Progenitor cell of endocrine pancreas (in vitro differentiated cells): ENCODE measurements around the gene ZNF837. TPM values are rescaled to one million over a fixed set of nuclear protein-coding genes. Genes with fewer than 3 reads are reported as not detected.

Experiments used
- DNase-seq: peaks from one replicate; pipeline ENCODE4 v3.0.0; 2021; ENCODE audit warnings: low spot score; ENCODE audit not compliant: unreplicated experiment
- H3K27ac Mint-ChIP-seq: 2 replicates; pipeline ENCODE4 v1.8.0; 2021; ENCODE audit warnings: mild to moderate bottlenecking, moderate library complexity, mixed read lengths
- H3K27me3 Mint-ChIP-seq: 2 replicates; pipeline ENCODE4 v1.8.0; 2021; ENCODE audit warnings: mixed read lengths
- H3K36me3 Mint-ChIP-seq: 2 replicates; pipeline ENCODE4 v1.8.0; 2022; ENCODE audit warnings: mixed read lengths; ENCODE audit not compliant: insufficient read depth
- H3K4me1 Mint-ChIP-seq: 2 replicates; pipeline ENCODE4 v1.8.0; 2021; ENCODE audit warnings: low read depth, mixed read lengths
- H3K4me3 Mint-ChIP-seq: 2 replicates; pipeline ENCODE4 v1.8.0; 2021; ENCODE audit warnings: low read depth, mild to moderate bottlenecking, moderate library complexity, mixed read lengths
- H3K9me3 Mint-ChIP-seq: 2 replicates; pipeline ENCODE4 v1.8.0; 2021; ENCODE audit warnings: low read depth, mixed read lengths
- total RNA-seq: library from RNA; stranded (reverse); gene quantifications from 2 replicates; pipeline ENCODE4 v1.2.1, GENCODE V29; 2021
- TF ChIP-seq, protein P1 (sequence below): fragments of 200-600 bp; sonication (generic); IDR thresholded peaks from one replicate; pipeline ENCODE4 v1.5.0; 2021; ENCODE audit warnings: antibody characterized with exemption, mild to moderate bottlenecking; ENCODE audit not compliant: unreplicated experiment

The ZNF837 gene
- total RNA-seq, 1 donor from 2014 or later: 6.1 TPM

DNA sequence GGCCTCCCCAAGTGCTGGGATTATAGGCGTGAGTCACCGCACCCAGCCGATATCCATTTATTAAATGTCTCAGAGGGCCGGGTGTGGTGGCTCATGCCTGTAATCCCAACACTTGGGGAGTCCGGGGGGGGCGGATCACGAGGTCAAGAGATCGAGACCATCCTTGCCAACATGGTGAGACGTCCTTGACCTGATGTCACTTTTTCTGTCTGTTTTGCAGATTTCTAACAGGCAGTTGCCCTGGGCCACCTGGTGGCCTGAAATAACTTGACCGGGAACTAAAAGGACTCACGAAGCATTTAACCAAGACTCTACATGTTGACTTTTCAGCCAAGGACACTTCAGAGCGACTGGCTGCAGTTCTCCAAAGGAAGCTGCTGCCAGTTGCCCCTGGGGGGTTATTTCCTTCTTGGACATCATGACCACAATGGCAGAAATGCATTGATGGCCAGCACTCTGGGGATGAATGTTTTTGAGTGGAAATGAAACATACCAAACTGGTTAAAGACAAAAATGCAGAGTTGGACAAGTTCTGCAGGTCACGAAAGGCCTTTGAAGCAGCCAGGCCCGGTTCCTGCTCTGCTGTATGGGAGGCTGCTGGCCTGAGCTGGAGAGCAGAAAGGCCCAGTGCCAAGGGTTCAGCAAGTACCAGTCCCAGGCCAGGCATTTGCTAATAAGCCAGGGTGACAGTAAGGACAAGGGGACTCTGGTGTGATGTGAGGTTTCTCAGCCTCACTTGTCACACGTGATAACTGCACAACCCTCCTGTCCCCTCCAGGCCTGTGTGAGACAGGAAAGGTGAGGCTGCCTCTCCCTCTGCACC is 8.3 kb downstream of the ZNF837 start:
- TF ChIP-seq, protein P1, sequence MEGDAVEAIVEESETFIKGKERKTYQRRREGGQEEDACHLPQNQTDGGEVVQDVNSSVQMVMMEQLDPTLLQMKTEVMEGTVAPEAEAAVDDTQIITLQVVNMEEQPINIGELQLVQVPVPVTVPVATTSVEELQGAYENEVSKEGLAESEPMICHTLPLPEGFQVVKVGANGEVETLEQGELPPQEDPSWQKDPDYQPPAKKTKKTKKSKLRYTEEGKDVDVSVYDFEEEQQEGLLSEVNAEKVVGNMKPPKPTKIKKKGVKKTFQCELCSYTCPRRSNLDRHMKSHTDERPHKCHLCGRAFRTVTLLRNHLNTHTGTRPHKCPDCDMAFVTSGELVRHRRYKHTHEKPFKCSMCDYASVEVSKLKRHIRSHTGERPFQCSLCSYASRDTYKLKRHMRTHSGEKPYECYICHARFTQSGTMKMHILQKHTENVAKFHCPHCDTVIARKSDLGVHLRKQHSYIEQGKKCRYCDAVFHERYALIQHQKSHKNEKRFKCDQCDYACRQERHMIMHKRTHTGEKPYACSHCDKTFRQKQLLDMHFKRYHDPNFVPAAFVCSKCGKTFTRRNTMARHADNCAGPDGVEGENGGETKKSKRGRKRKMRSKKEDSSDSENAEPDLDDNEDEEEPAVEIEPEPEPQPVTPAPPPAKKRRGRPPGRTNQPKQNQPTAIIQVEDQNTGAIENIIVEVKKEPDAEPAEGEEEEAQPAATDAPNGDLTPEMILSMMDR: peak; percentile 39
- Mint-ChIP-seq H3K4me1 (no peaks in the 10 kb centered on the region), H3K4me3 (no peak overlapping the region), H3K9me3 (no peaks in the 10 kb centered on the region), H3K27me3 (no peaks in the 10 kb centered on the region), H3K36me3 (peaks cover 6% of the 10 kb centered on the region), H3K27ac (no peak overlapping the region)
- no peak for DNase-seq

DNA sequence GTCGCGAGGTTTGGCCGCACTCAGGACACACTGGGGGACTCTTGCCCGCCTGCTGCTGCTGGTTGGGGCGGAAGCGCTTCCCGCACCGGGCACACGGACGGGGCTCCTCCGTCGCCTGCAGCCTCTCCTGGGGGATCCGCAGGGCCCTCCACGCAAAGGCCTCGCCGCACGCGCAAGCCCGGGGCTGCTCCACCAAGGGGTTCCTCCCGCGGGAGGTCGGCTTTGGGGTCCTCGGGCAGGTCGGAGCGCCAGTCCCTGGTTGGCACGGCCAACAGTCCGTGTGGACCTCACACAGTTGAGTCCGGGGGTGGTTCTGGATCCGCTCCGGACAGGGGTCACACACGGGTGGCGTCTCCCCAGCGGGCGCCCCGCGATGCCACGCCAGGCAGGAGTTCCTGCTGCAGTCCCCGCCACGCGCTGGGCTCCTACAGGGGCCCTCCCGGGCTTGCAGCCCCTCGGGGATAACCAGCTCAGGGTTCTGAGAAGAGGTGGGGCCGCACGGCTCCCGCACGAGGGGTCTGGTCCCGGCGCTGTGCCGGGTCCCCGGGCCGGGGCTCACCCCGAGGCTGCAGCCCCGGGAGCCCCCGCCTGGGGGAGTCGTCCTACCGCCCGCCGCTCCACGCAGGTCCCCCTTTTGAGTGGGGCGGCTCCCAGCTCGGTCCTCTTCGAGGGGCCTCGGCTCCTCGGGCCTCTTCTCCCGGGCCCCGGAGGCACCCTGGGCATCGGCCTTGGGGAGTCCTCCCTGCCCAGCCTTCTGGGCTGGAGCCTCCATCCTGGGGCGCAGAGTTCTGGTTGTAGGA is 12.1 kb downstream of the ZNF837 start:
- H3K27ac Mint-ChIP-seq: no peak overlapping the region
- no peaks in the 10 kb centered on the region for H3K27me3 Mint-ChIP-seq
- H3K4me3 Mint-ChIP-seq: no peak overlapping the region
- no peaks in the 10 kb centered on the region for H3K4me1 Mint-ChIP-seq
- no peaks in the 10 kb centered on the region for H3K9me3 Mint-ChIP-seq
- TF ChIP-seq, protein P1: no peak
- DNase-seq: no peak
- H3K36me3 Mint-ChIP-seq: peaks cover 9% of the 10 kb centered on the region

DNA sequence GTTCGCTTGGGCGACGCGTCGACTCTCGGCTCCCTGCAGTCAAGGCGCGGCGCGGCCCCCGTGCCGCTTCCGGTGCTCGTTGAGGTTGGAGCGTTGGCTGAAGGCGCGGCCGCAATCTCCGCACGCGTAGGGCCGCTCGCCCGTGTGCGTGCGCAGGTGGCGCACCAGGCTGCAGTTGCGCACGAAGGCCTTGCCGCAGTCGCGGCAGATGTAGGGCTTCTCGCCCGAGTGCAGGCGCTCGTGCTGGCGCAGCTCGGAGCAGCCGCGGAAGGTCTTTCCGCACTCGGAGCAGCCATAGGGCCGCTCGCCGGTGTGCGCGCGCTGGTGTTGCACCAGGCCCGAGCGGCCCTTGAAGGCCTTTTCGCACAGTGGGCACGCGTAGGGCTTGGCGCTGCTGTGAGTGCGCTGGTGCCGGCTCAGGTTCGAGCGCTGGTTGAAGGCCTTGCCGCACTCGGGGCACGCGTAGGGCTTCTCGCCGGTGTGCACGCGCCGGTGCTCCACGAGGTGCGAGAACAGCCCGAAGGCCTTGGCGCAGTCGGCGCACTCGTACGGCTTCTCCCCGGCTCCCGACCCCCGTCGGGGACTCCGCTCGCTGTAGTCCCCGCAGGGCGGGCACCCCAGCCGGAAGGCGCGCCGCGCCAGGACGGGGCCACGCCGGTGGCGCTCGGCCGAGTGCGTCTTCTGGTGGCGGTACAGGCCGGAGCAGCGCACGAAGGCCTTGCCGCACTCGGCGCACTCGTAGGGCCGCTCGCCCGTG is 13.0 kb downstream of the ZNF837 start:
- H3K4me3 Mint-ChIP-seq: no peak overlapping the region

DNA sequence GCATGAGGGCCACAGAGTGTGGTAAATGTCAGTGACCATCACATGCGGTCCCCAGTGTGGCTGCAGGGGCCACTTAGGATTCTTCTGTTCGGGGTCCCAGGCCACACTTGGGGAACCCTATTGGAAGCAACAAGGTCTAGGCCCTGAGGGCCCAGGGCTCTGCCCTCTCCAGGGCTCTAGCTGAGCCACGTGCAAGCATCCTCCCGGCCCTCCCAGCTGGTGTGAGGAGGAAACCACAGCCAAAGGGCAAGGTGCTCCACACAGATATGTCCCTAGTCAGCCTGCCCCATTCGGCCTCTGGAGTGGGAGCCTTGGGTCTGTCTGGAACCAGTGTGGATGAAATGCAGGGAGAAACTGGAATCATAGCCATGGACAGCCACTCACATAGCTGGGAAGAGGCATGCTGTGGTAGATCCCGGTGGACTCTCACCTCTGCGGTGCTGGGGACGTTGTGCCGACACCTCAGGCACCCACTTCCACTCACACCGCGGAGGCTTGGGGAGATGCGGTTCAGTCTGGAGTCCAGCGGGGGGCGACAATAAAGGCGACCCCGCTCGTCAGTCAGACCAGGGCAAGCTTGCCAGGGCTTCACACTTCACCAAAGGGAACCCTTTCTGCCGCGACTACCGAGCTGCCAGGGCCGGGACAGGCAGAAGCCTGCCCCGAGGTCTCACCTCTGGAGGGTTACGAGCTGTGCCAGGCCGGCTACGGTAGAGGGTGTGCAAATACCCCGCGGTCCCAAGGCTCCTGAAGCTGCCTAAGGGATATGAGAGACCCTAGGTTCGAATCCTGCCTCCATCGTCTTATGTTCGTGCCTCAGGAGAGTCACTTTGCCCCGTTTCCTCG is 14.0 kb downstream of the ZNF837 start:
- Mint-ChIP-seq H3K9me3 (no peaks in the 10 kb centered on the region), H3K27me3 (no peaks in the 10 kb centered on the region), H3K4me1 (peaks cover 2% of the 10 kb centered on the region), H3K27ac (no peak overlapping the region), H3K36me3 (peaks cover 9% of the 10 kb centered on the region), H3K4me3 (no peak overlapping the region)
- no peak for DNase-seq
- TF ChIP-seq, protein P1: no peak

More for the DNA sequence above, 13.0 kb downstream of the ZNF837 start:
- Mint-ChIP-seq H3K27me3 (no peaks in the 10 kb centered on the region), H3K9me3 (no peaks in the 10 kb centered on the region), H3K27ac (no peak overlapping the region), H3K36me3 (peaks cover 9% of the 10 kb centered on the region), H3K4me1 (no peaks in the 10 kb centered on the region)
- DNase-seq: no peak
- TF ChIP-seq, protein P1: no peak
